ENCODE results near the gene PPP2R5C.

The PPP2R5C gene

GRCh38 chr14:101845496-101845895 lies 84.0 kb downstream of the PPP2R5C start:
- TF ChIP-seq CTCF (IDR thresholded peaks at IDR 0.05; ENCODE audit: low read depth, low read length) = no peak
- no peak overlapping the region for H3K4me3 ChIP-seq (replicated peaks in 1 of 2; ENCODE audit: low read depth in 2 of 2, low read length in 2 of 2)
- no peak for DNase-seq (ENCODE audit: low read depth in 2 of 2)

GRCh38 chr14:101845896-101846295 lies 84.4 kb downstream of the PPP2R5C start:
- no peak for TF ChIP-seq CTCF (IDR thresholded peaks at IDR 0.05; ENCODE audit: low read depth, low read length)
- no peak for DNase-seq (ENCODE audit: low read depth in 2 of 2)
- H3K4me3 ChIP-seq (replicated peaks in 1 of 2; ENCODE audit: low read depth in 2 of 2, low read length in 2 of 2) = no peak overlapping the region

DNA sequence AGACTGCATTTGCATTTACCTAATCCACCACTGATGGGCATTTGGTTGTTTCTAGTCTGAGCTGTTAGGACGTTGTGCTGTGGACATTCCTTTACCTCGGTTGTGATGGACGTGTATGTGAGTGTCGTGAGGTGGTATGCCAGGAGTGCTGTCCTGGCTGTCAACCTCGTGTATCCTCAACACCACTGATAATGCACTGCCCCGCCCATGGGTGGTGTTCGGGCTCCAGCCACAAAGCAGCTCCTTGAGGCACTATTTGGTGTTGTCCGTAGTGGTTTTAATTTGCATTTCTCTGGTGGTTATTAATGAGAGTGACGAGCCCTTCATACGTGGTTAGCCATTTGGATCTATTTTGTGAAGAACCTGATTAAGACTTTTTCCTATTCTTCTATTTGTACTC lies 87.6 kb downstream of the PPP2R5C start:
- TF ChIP-seq CTCF (IDR thresholded peaks at IDR 0.05; ENCODE audit: low read depth, low read length) = no peak

GRCh38 chr14:101849640-101850039 lies 88.1 kb downstream of the PPP2R5C start:
- DNase-seq (ENCODE audit: low read depth in 2 of 2) = no peak
- TF ChIP-seq CTCF (IDR thresholded peaks at IDR 0.05; ENCODE audit: low read depth, low read length) = no peak
- H3K4me3 ChIP-seq (replicated peaks in 1 of 2; ENCODE audit: low read depth in 2 of 2, low read length in 2 of 2) = no peak overlapping the region

More for the DNA sequence above, 87.6 kb downstream of the PPP2R5C start:
- no peak overlapping the region for H3K4me3 ChIP-seq (replicated peaks in 1 of 2; ENCODE audit: low read depth in 2 of 2, low read length in 2 of 2)
- no peak for DNase-seq (ENCODE audit: low read depth in 2 of 2)

- TF ChIP-seq CTCF (IDR thresholded peaks at IDR 0.05; ENCODE audit: low read depth, low read length) = no peak
- H3K4me3 ChIP-seq (replicated peaks in 1 of 2; ENCODE audit: low read depth in 2 of 2, low read length in 2 of 2) = no peak overlapping the region
Observed at GRCh38 chr14:101851183-101851582, 89.7 kb downstream of the PPP2R5C start.

DNA sequence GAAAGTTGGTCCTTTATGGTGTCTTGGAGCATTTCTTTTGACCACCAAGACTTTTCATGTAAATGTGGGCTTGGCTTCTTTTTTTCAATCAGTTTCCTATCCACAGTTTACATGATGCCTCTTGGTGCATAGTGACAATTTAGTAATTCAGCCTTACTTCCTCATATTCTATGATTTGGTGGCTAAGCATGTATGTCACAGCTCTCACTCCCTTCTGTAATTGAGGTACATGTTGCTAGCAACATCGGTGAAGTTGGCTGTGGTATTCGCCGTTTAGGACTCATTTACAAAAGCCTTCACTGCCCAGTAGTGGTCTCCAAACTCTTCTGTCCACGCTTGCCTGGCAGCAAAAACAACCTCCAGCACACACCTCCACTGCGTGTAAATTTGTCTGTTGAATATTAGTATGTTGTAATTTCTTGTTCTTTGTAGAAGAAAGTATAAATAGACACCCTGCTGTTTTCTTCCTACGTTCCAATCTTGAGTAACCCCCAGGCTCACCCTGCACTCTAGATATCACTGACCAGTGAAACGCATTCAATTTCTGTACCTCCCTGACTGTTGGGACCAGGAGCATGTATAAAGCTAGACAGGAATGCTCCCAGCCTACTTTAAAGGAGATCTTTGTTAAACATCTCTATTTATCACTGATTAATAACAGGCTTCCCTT lies 90.4 kb downstream of the PPP2R5C start:
- TF ChIP-seq CTCF (IDR thresholded peaks at IDR 0.05; ENCODE audit: low read depth, low read length) = no peak
- no peak overlapping the region for H3K4me3 ChIP-seq (replicated peaks in 1 of 2; ENCODE audit: low read depth in 2 of 2, low read length in 2 of 2)
- DNase-seq (ENCODE audit: low read depth in 2 of 2) = no peak

More at GRCh38 chr14:101851183-101851582, 89.7 kb downstream of the PPP2R5C start:
- no peak for DNase-seq (ENCODE audit: low read depth in 2 of 2)

DNA sequence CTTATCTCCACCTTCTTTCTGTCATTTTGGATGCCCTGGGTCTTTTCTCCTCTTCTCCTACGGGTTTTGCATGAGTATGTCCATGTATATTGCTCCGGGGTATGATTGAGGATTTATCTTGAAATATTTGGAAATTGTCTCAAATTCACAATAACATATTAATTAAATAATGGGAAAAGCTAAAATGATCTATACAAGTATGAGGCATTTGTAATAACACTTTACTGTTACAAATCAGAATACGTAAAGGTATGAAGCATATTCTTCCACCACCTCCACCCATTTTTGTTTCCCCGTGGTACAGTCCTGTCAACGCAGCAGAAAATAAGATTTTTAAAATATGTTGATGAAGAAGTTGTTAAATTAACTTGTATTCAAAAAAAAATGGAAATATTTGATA lies 91.3 kb downstream of the PPP2R5C start:
- TF ChIP-seq CTCF (IDR thresholded peaks at IDR 0.05; ENCODE audit: low read depth, low read length) = no peak
- H3K4me3 ChIP-seq (replicated peaks in 1 of 2; ENCODE audit: low read depth in 2 of 2, low read length in 2 of 2) = no peak overlapping the region
- no peak for DNase-seq (ENCODE audit: low read depth in 2 of 2)

Data from cardiac fibroblast (primary cell).